ENCODE data around the gene SARS2.

DNA sequence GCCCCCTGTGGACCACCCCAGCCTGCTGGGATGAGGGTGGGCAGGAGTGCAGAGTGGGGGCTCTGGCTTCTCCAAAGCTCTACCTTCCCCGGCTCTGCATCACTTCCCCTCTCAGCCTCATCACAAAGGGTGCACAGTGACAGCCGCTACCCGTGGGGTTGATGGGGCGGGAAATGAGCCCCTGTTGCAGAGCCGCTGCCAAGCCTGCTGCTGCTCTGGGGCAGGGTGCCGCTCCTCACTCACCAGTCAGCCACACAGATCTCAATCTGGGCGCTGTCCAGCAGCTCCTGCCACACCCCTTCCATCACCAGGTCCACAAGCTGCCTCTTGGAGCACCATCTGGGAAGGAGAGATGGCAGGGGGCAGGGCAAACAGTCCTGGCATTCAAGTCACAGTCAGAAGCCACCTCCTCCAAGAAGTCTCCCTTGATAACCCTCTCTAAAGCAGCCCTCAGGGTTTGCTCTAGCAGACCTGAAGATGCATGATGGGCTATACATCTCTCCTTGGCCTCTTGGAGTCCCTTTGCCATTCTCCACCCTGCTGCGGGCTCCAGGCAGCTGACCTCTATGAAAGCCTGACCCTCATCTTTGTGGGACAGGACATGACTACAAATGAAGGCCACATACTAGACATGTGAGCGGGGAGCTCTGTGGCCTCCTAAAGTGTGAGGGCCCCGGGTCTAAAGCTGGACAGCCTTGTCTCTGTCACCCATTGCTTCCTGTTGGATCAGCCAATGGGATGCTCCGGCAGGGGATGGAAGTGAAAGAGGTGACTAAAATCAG is 15.9 kb upstream of the SARS2 start:
- TF ChIP-seq, protein P1, sequence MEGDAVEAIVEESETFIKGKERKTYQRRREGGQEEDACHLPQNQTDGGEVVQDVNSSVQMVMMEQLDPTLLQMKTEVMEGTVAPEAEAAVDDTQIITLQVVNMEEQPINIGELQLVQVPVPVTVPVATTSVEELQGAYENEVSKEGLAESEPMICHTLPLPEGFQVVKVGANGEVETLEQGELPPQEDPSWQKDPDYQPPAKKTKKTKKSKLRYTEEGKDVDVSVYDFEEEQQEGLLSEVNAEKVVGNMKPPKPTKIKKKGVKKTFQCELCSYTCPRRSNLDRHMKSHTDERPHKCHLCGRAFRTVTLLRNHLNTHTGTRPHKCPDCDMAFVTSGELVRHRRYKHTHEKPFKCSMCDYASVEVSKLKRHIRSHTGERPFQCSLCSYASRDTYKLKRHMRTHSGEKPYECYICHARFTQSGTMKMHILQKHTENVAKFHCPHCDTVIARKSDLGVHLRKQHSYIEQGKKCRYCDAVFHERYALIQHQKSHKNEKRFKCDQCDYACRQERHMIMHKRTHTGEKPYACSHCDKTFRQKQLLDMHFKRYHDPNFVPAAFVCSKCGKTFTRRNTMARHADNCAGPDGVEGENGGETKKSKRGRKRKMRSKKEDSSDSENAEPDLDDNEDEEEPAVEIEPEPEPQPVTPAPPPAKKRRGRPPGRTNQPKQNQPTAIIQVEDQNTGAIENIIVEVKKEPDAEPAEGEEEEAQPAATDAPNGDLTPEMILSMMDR (conservative IDR thresholded peaks at IDR 0.05 in 1 of 2, IDR thresholded peaks at IDR 0.05 in 1 of 2; ENCODE audit: low read depth in 1 of 2, low read length in 2 of 2), result no peak
- TF ChIP-seq EZH2 (IDR thresholded peaks at IDR 0.05; ENCODE audit: low read length, missing control alignments), result no peak
